GM19455 (cell line): ENCODE data around the gene PVALB.

Experiments used
- ATAC-seq: cut with Tn5 transposase; IDR thresholded peaks from one replicate; pipeline ENCODE4 v1.9.1; 2021; ENCODE audit not compliant: unreplicated experiment

PVALB gene

GRCh38 chr22:36846949-36847348, 30.1 kb upstream of the PVALB start:
- ATAC-seq: no peak

- ATAC-seq: no peak
These were observed 29.4 kb upstream of the PVALB start for GRCh38 chr22:36846271-36846670.

GRCh38 chr22:36840106-36840505, 23.3 kb upstream of the PVALB start:
- no peak for ATAC-seq

GRCh38 chr22:36839356-36840073, 22.7 kb upstream of the PVALB start:
- no peak for ATAC-seq

GRCh38 chr22:36838119-36839030, 21.5 kb upstream of the PVALB start:
- ATAC-seq: no peak

- ATAC-seq: no peak
These were observed 19.1 kb upstream of the PVALB start for GRCh38 chr22:36835903-36836302.

- ATAC-seq: no peak
These were observed 16.2 kb upstream of the PVALB start for GRCh38 chr22:36833073-36833472.

GRCh38 chr22:36831717-36832116, 14.9 kb upstream of the PVALB start:
- ATAC-seq: no peak

- no peak for ATAC-seq
These were observed 14.4 kb upstream of the PVALB start for GRCh38 chr22:36831206-36831605.

GRCh38 chr22:36830601-36831000, 13.8 kb upstream of the PVALB start:
- ATAC-seq: no peak

- no peak for ATAC-seq
These were observed 12.7 kb upstream of the PVALB start for GRCh38 chr22:36829370-36830002.

GRCh38 chr22:36828815-36829214, 12.0 kb upstream of the PVALB start:
- no peak for ATAC-seq

- ATAC-seq: no peak
These were observed 9.4 kb upstream of the PVALB start for GRCh38 chr22:36826262-36826661.

GRCh38 chr22:36824655-36825054, 7.8 kb upstream of the PVALB start:
- ATAC-seq: no peak

- no peak for ATAC-seq
These were observed 6.5 kb upstream of the PVALB start for GRCh38 chr22:36823186-36823839.

GRCh38 chr22:36822581-36822980, 5.7 kb upstream of the PVALB start:
- ATAC-seq: no peak

- no peak for ATAC-seq
These were observed 2.3 kb upstream of the PVALB start for GRCh38 chr22:36819112-36819511.

GRCh38 chr22:36818010-36818642, 1.3 kb upstream of the PVALB start:
- ATAC-seq: no peak

GRCh38 chr22:36817525-36817848, 652 bp upstream of the PVALB start:
- ATAC-seq: no peak

GRCh38 chr22:36816339-36816635, 548 bp downstream of the PVALB start:
- ATAC-seq: no peak
